Measurements from ENCODE around the gene TAF11.
"Not testable (repeated sequence)": the region's sequence is repeated elsewhere in the genome, so short reads cannot be mapped to it uniquely, and the experiment has no call there.

The TAF11 gene

GRCh38 chr6:34864007-34864406 is 23.8 kb downstream of the TAF11 start:
- DNase-seq: no peak

- no peak for DNase-seq
Observed at GRCh38 chr6:34860776-34861175, 27.1 kb downstream of the TAF11 start.

GRCh38 chr6:34859951-34860350 is 27.9 kb downstream of the TAF11 start:
- DNase-seq: no peak

GRCh38 chr6:34858681-34859080 is 29.2 kb downstream of the TAF11 start:
- DNase-seq: no peak

GRCh38 chr6:34855463-34855862 is 32.4 kb downstream of the TAF11 start:
- DNase-seq: no peak

- no peak for DNase-seq
Observed at GRCh38 chr6:34852406-34853085, 35.3 kb downstream of the TAF11 start.

GRCh38 chr6:34851361-34851760 is 36.5 kb downstream of the TAF11 start:
- no peak for DNase-seq

- DNase-seq: not testable (repeated sequence)
Observed at GRCh38 chr6:34849066-34849465, 38.8 kb downstream of the TAF11 start.

- DNase-seq: no peak
Observed at GRCh38 chr6:34839666-34840352, 48.0 kb downstream of the TAF11 start.

- no peak for DNase-seq
Observed at GRCh38 chr6:34837528-34837927, 50.3 kb downstream of the TAF11 start.

- no peak for DNase-seq
Observed at GRCh38 chr6:34836451-34836850, 51.4 kb downstream of the TAF11 start.

- DNase-seq: peak in 7 of 14 donors; percentile 3 to 45 (median 33)
Observed at GRCh38 chr6:34836008-34836407, 51.8 kb downstream of the TAF11 start.

GRCh38 chr6:34834789-34835518 is 52.9 kb downstream of the TAF11 start:
- no peak for DNase-seq

GRCh38 chr6:34832942-34833341 is 54.9 kb downstream of the TAF11 start:
- DNase-seq: no peak

GRCh38 chr6:34829137-34829536 is 58.7 kb downstream of the TAF11 start:
- no peak for DNase-seq
